ENCODE data around the gene INHBA.

The INHBA gene

DNA sequence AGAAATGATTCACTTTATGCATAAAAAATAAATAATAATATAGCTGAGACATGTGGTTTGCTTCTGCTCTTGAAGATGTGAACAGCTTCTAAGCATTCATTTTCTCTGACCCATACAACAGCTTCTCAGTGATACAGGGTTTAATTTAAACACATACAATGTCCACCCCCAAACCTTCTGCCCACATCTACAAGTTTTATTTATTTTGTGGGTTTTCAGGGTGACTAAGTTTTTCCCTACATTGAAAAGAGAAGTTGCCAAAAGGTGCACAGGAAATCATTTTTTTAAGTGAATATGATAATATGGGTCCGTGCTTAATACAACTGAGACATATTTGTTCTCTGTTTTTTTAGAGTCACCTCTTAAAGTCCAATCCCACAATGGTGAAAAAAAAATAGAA, 17.2 kb downstream of the INHBA start:
- DNase-seq = no peak

DNA sequence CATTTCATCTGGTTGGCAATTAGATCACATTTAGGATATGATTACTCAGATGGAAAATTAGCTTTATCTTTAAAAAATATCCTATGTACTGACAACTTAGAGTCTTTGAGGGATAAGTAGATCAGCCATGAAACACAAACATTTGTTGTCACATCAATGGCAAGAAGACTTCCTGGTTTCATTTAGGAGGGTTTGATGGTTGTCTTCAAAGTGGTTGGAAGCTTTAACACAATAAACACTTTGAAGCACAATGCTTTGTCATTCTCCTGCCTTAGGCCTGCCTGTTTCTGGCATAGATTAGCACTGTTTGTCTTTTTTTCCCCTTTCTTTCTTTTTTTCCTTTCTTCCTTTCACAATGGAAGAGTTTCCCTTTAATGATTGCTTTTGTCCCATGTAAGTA, 20.5 kb downstream of the INHBA start:
- no peak for DNase-seq

DNA sequence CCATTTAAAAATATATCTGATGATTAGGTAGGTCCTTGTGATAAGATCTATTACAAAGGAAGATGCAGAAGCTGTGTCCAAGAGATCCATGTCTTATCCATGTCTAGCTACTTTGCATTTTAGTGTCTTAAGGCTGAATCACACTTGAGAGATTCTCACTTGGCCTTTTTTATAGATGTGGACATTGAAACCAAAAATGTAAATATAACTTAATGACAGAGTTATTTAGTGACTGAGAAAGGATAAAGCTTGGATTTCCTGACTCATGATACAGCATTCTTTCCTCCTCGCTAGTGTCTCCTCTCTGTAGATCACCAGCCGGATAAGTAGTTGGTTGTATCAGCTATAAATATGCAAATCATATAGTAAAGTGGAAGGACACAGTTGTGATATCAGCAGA, 23.3 kb downstream of the INHBA start:
- no peak for DNase-seq

GRCh38 chr7:41674505-41675023, 28.3 kb downstream of the INHBA start:
- DNase-seq = no peak

- no peak for DNase-seq
These were observed 41.3 kb downstream of the INHBA start for GRCh38 chr7:41661596-41661995.

GRCh38 chr7:41659539-41659938, 43.4 kb downstream of the INHBA start:
- DNase-seq = no peak

- DNase-seq = no peak
These were observed 46.5 kb downstream of the INHBA start for GRCh38 chr7:41656366-41656765.

GRCh38 chr7:41655426-41655825, 47.5 kb downstream of the INHBA start:
- no peak for DNase-seq

DNA sequence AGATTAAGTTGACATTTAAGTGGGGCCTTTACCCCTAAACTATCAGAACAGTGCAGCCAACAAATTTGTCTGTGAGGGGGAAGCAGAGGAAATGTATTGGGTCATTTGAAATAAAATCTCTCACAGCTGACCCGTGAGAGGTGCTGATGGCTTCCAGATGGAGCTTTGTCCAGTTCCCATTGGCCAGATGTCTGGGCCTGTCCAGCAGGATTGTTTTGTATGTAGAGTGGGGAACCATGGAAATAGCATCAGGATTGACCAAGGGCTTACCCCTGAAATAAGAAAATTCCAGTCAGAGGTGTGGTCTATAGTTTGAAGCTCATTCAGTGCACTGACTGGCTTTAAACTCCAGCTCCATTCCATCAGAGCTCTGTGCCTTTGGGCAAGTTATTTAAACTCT, 50.6 kb downstream of the INHBA start:
- DNase-seq = no peak

DNA sequence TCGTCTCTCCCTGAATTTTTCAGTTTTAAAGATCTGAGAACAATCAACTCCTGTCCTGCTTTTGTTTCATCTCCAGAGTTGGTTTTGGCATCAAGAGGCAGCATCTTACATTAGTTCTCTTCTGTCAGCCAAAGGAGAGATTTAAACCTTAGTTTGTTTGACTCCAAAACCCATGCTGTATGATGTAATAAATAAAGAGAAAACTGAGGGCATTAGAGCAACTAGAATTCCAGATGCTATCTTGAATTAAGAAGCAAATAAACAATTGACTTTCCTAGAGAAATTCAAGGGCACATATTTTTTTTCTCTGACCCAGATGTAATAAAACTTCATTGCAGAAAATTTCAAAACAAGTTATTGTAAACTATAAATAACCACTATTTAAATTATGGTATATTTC, 54.4 kb downstream of the INHBA start:
- no peak for DNase-seq

DNA sequence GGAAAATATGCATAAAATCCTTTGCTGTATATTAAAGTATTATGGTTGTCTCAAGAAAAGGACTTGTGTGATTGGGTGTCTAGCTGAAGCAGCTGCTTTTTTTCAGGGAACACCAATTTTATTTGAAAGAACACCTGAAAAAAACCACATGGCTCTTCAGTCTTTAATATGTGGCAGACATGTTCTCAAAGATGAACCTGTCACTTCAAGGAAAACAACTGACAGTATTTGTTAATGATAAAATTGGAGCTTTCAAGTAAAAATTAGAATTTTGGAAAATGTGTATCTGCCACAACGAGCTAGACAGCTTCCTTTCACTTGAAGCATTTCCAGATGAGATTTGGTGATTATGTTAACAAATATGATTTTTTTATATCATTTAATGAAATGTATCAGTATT, 59.3 kb downstream of the INHBA start:
- no peak for DNase-seq

DNA sequence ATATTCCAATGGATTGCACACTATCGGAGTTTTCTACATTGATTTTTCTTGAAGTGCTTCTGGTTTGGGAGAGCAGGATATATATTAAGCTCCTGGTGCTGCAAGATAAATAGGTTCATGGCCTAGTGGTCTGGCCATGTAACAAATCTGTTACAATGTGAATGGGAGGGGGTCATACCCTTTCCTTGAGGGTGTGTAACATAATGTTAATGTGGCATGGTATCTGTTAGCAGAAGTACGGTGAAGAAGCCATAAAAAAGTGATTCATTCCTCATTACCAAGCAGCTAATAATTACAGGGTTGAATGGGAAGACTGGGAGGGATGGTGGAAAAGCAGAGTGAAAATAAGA, 61.2 kb downstream of the INHBA start:
- DNase-seq = no peak

- DNase-seq = no peak
These were observed 61.8 kb downstream of the INHBA start for GRCh38 chr7:41641011-41641664.

GRCh38 chr7:41640487-41640886, 62.4 kb downstream of the INHBA start:
- no peak for DNase-seq

GRCh38 chr7:41637049-41637448, 65.8 kb downstream of the INHBA start:
- DNase-seq = no peak
